GM21737 (cell line): Measurements from ENCODE around the gene REM1.
"Not testable (repeated sequence)": the region's sequence is repeated elsewhere in the genome, so short reads cannot be mapped to it uniquely, and the experiment has no call there.

Experiments used
- ATAC-seq: cut with Tn5 transposase; IDR thresholded peaks from one replicate; pipeline ENCODE4 v1.9.1; 2021; ENCODE audit warnings: mild to moderate bottlenecking, moderate library complexity; ENCODE audit not compliant: unreplicated experiment

REM1 gene

GRCh38 chr20:31474758-31475427 is at the start of gene REM1, which contains the start of gene DEFB124:
REM1 (plus strand) TSS chr20:31475288; CDS start chr20:31476446, 1,158 bp downstream.
DEFB124 (minus strand) TSS chr20:31475127; CDS start chr20:31473013, 2,114 bp downstream.
- no peak for ATAC-seq

- no peak for ATAC-seq
These were observed 49.3 kb upstream of the REM1 start for GRCh38 chr20:31425797-31426196.

GRCh38 chr20:31426891-31427551 is 48.1 kb upstream of the REM1 start:
- ATAC-seq: not testable (repeated sequence)

- ATAC-seq: not testable (repeated sequence)
These were observed 47.5 kb upstream of the REM1 start for GRCh38 chr20:31427576-31427975.

GRCh38 chr20:31430568-31431115 is 44.4 kb upstream of the REM1 start:
- ATAC-seq: no peak

- no peak for ATAC-seq
These were observed 35.0 kb upstream of the REM1 start, which contains the start of gene DEFB123 for GRCh38 chr20:31440012-31440659. DEFB123 (plus strand) TSS chr20:31440632; CDS start chr20:31440699, 67 bp downstream.

GRCh38 chr20:31446084-31446819 is 28.8 kb upstream of the REM1 start:
- no peak for ATAC-seq

GRCh38 chr20:31449511-31450414 is 25.3 kb upstream of the REM1 start:
- ATAC-seq: no peak

- ATAC-seq: no peak
These were observed 22.5 kb upstream of the REM1 start for GRCh38 chr20:31452575-31452974.

GRCh38 chr20:31454361-31454760 is 20.7 kb upstream of the REM1 start:
- no peak for ATAC-seq

- ATAC-seq: not testable (repeated sequence)
These were observed 4.1 kb upstream of the REM1 start for GRCh38 chr20:31470946-31471345.

GRCh38 chr20:31472395-31473330 is 2.4 kb upstream of the REM1 start:
- no peak for ATAC-seq

GRCh38 chr20:31473331-31474096 is 1.6 kb upstream of the REM1 start:
- no peak for ATAC-seq

- ATAC-seq: no peak
These were observed 1.0 kb upstream of the REM1 start for GRCh38 chr20:31474097-31474436.

GRCh38 chr20:31475472-31476293 is 595 bp downstream of the REM1 start:
- no peak for ATAC-seq

- no peak for ATAC-seq
These were observed 1.2 kb downstream of the REM1 start for GRCh38 chr20:31476294-31476585.

GRCh38 chr20:31476643-31477215 is 1.6 kb downstream of the REM1 start:
- ATAC-seq: no peak
